HG03060 (cell line): ENCODE results near the gene ASTN2.

Experiments used
- ATAC-seq: cut with Tn5 transposase; IDR thresholded peaks from one replicate; pipeline ENCODE4 v1.9.1; 2021; ENCODE audit warnings: low read depth, moderate number of reproducible peaks; ENCODE audit not compliant: unreplicated experiment

ASTN2 gene

GRCh38 chr9:117134826-117135500 is 279.9 kb downstream of the ASTN2 start:
- no peak for ATAC-seq

- ATAC-seq, result no peak
These were observed 288.0 kb downstream of the ASTN2 start for GRCh38 chr9:117126871-117127270.

GRCh38 chr9:117125531-117125930 is 289.3 kb downstream of the ASTN2 start:
- ATAC-seq, result no peak

GRCh38 chr9:117123729-117124128 is 291.1 kb downstream of the ASTN2 start:
- ATAC-seq, result no peak

GRCh38 chr9:117122953-117123352 is 291.9 kb downstream of the ASTN2 start:
- ATAC-seq, result no peak

GRCh38 chr9:117122102-117122501 is 292.8 kb downstream of the ASTN2 start:
- no peak for ATAC-seq

GRCh38 chr9:117121316-117121715 is 293.5 kb downstream of the ASTN2 start:
- ATAC-seq, result no peak

- no peak for ATAC-seq
These were observed 294.8 kb downstream of the ASTN2 start for GRCh38 chr9:117120061-117120460.

- peak; percentile 85 for ATAC-seq
These were observed 298.8 kb downstream of the ASTN2 start for GRCh38 chr9:117116084-117116483.

- ATAC-seq, result no peak
These were observed 300.1 kb downstream of the ASTN2 start for GRCh38 chr9:117114768-117115167.

GRCh38 chr9:117104716-117105495 is 310.0 kb downstream of the ASTN2 start:
- no peak for ATAC-seq

- ATAC-seq, result no peak
These were observed 310.7 kb downstream of the ASTN2 start for GRCh38 chr9:117104206-117104605.

GRCh38 chr9:117103438-117104110 is 311.3 kb downstream of the ASTN2 start:
- peak; percentile 52 for ATAC-seq

- no peak for ATAC-seq
These were observed 313.8 kb downstream of the ASTN2 start for GRCh38 chr9:117101008-117101407.

GRCh38 chr9:117098331-117098730 is 316.5 kb downstream of the ASTN2 start:
- no peak for ATAC-seq

- ATAC-seq, result no peak
These were observed 317.1 kb downstream of the ASTN2 start for GRCh38 chr9:117097761-117098160.

GRCh38 chr9:117096138-117096537 is 318.7 kb downstream of the ASTN2 start:
- ATAC-seq, result no peak

- ATAC-seq, result no peak
These were observed 319.8 kb downstream of the ASTN2 start for GRCh38 chr9:117095081-117095480.

- no peak for ATAC-seq
These were observed 320.7 kb downstream of the ASTN2 start for GRCh38 chr9:117093891-117094844.

GRCh38 chr9:117092582-117092981 is 322.3 kb downstream of the ASTN2 start:
- ATAC-seq, result no peak
